Omental fat pad (tissue), 4 donors: ENCODE results near the gene RGS18. TPM values are rescaled to one million over a fixed set of nuclear protein-coding genes. Genes with fewer than 3 reads are reported as not detected.

Experiments
- ATAC-seq: fragments of 150-250 bp; one replicate; pipeline ENCODE4 v1.9.1; 2016; ENCODE audit warnings: mild to moderate bottlenecking, moderate library complexity; ENCODE audit not compliant: low FRiP score
- DNase-seq: peaks from one replicate; pipeline ENCODE4 v3.0.0-alpha.2; 2019; ENCODE audit warnings: low spot score
- CTCF ChIP-seq, 3 donors: fragments of 450-650 bp; IDR thresholded peaks; one replicate each; pipeline ENCODE4 v1.5.1; 2016 to 2017; ENCODE audit warnings: antibody characterized with exemption in 3 of 3, mild to moderate bottlenecking in 3 of 3, moderate library complexity in 2 of 3
- total RNA-seq, 4 donors: library from RNA; depleted of rRNA; stranded (reverse); fragments of >200 nt; gene quantifications; one replicate each; pipeline ENCODE4 v1.1.0, GENCODE V29; 2016

RGS18 gene
- total RNA-seq: 10 to 100 TPM in 1 of 4 donors, 1 to 10 TPM in 3; 2.8 to 18.4 (median 4.0) TPM

- DNase-seq (no peak), ATAC-seq (no peak)
Measured at GRCh38 chr1:192158181-192158580, at the start of gene RGS18. RGS18 (plus strand) TSS chr1:192158462; CDS start chr1:192158638, 176 bp downstream.

GRCh38 chr1:192109576-192109975 is 48.7 kb upstream of the RGS18 start:
- no peak for ATAC-seq
- no peak for TF ChIP-seq CTCF (IDR thresholded peaks at IDR 0.05)
- DNase-seq: no peak

More at GRCh38 chr1:192158181-192158580, at the start of gene RGS18:
- no peak for TF ChIP-seq CTCF (IDR thresholded peaks at IDR 0.05)

GRCh38 chr1:192115000-192115399 is 43.3 kb upstream of the RGS18 start:
- ATAC-seq (no peak), DNase-seq (no peak)
- TF ChIP-seq CTCF (IDR thresholded peaks at IDR 0.05): no peak

GRCh38 chr1:192118881-192119405 is 39.3 kb upstream of the RGS18 start:
- DNase-seq (no peak), ATAC-seq (no peak)
- no peak for TF ChIP-seq CTCF (IDR thresholded peaks at IDR 0.05)

GRCh38 chr1:192119701-192120100 is 38.6 kb upstream of the RGS18 start:
- no peak for TF ChIP-seq CTCF (IDR thresholded peaks at IDR 0.05)
- ATAC-seq: no peak
- DNase-seq: no peak

- DNase-seq (no peak), ATAC-seq (no peak)
- TF ChIP-seq CTCF (IDR thresholded peaks at IDR 0.05): no peak
Measured at GRCh38 chr1:192122668-192123067, 35.6 kb upstream of the RGS18 start.

GRCh38 chr1:192123212-192123611 is 35.0 kb upstream of the RGS18 start:
- no peak for TF ChIP-seq CTCF (IDR thresholded peaks at IDR 0.05)
- ATAC-seq: no peak

More at GRCh38 chr1:192123212-192123611, 35.0 kb upstream of the RGS18 start:
- DNase-seq: no peak
